Stimulated activated naive B cell treated with anti-CD40 and anti-IgM and Interleukin-4, amounts not matched to agents 10 μg/mL and 1 μg/mL and 100 μg/mL, for 72 hours (primary cell): ENCODE data around the gene PFDN1.

Source experiments
- ATAC-seq, 2 donors: fragments of 150-1000 bp; cut with Tn5 transposase; replicated peaks; 2 replicates each; pipeline ENCODE4 v1.10.0; 2021; ENCODE audit warnings: moderate library complexity in 1 of 2
- DNase-seq: peaks from one replicate; pipeline ENCODE4 v3.0.0; 2021
- H3K27ac Mint-ChIP-seq: one replicate; pipeline ENCODE4 v1.8.0; 2022; ENCODE audit warnings: mild to moderate bottlenecking, mixed read lengths
- H3K27me3 Mint-ChIP-seq, 2 donors: one replicate each; pipeline ENCODE4 v1.8.0; 2022; ENCODE audit warnings: mixed read lengths in 2 of 2
- H3K36me3 Mint-ChIP-seq, 2 donors: one replicate each; pipeline ENCODE4 v1.8.0; 2022; ENCODE audit warnings: mixed read lengths in 2 of 2, mild to moderate bottlenecking in 1 of 2
- H3K4me1 Mint-ChIP-seq, 2 donors: one replicate each; pipeline ENCODE4 v1.8.0; 2022; ENCODE audit warnings: mixed read lengths in 2 of 2, mild to moderate bottlenecking in 1 of 2
- H3K4me3 Mint-ChIP-seq, 2 donors: one replicate each; pipeline ENCODE4 v1.8.0; 2022; ENCODE audit warnings: mild to moderate bottlenecking in 2 of 2, mixed read lengths in 2 of 2, moderate library complexity in 1 of 2
- H3K9me3 Mint-ChIP-seq, 2 donors: one replicate each; pipeline ENCODE4 v1.8.0; 2022; ENCODE audit warnings: mixed read lengths in 2 of 2, mild to moderate bottlenecking in 1 of 2

The PFDN1 gene

GRCh38 chr5:140322751-140323731 is 20.1 kb upstream of the PFDN1 start:
- no peak overlapping the region for H3K27ac Mint-ChIP-seq
- no peaks in the 10 kb centered on the region for H3K9me3 Mint-ChIP-seq
- no peaks in the 10 kb centered on the region for H3K36me3 Mint-ChIP-seq
- H3K4me3 Mint-ChIP-seq: no peak overlapping the region
- no peaks in the 10 kb centered on the region for H3K27me3 Mint-ChIP-seq
- ATAC-seq: peak; percentile 26 to 35
- peaks cover 17 to 26% of the 10 kb centered on the region in 2 donors for H3K4me1 Mint-ChIP-seq
- DNase-seq: no peak

- Mint-ChIP-seq H3K4me3 (no peak overlapping the region), H3K36me3 (no peaks in the 10 kb centered on the region), H3K27ac (peak overlapping the region; percentile 15), H3K9me3 (no peaks in the 10 kb centered on the region), H3K4me1 (peaks cover 17 to 20% of the 10 kb centered on the region in 2 donors), H3K27me3 (no peaks in the 10 kb centered on the region)
- ATAC-seq (peak; percentile 79 to 83), DNase-seq (no peak)
Observed at GRCh38 chr5:140321796-140322195, 18.9 kb upstream of the PFDN1 start.

GRCh38 chr5:140319833-140320232 is 16.9 kb upstream of the PFDN1 start:
- no peaks in the 10 kb centered on the region for H3K27me3 Mint-ChIP-seq
- no peaks in the 10 kb centered on the region for H3K9me3 Mint-ChIP-seq
- H3K27ac Mint-ChIP-seq: no peak overlapping the region
- DNase-seq (no peak), ATAC-seq (no peak)
- no peak overlapping the region for H3K4me3 Mint-ChIP-seq
- H3K36me3 Mint-ChIP-seq: no peaks in the 10 kb centered on the region
- peaks cover 16 to 18% of the 10 kb centered on the region in 2 donors for H3K4me1 Mint-ChIP-seq

GRCh38 chr5:140318792-140319191 is 15.9 kb upstream of the PFDN1 start:
- H3K4me1 Mint-ChIP-seq: peaks cover 11 to 15% of the 10 kb centered on the region in 2 donors
- no peak for ATAC-seq
- H3K4me3 Mint-ChIP-seq: no peak overlapping the region
- no peak for DNase-seq
- no peaks in the 10 kb centered on the region for H3K36me3 Mint-ChIP-seq
- H3K9me3 Mint-ChIP-seq: no peaks in the 10 kb centered on the region
- no peak overlapping the region for H3K27ac Mint-ChIP-seq
- no peaks in the 10 kb centered on the region for H3K27me3 Mint-ChIP-seq

- ATAC-seq (no peak), DNase-seq (no peak)
- Mint-ChIP-seq H3K9me3 (no peaks in the 10 kb centered on the region), H3K36me3 (no peaks in the 10 kb centered on the region), H3K27me3 (no peaks in the 10 kb centered on the region), H3K4me3 (no peak overlapping the region), H3K4me1 (peaks cover 11 to 15% of the 10 kb centered on the region in 2 donors), H3K27ac (no peak overlapping the region)
Observed at GRCh38 chr5:140317859-140318258, 15.0 kb upstream of the PFDN1 start.

- Mint-ChIP-seq H3K4me1 (peaks cover 0 to 3% of the 10 kb centered on the region in 2 donors), H3K9me3 (no peaks in the 10 kb centered on the region), H3K4me3 (no peak overlapping the region), H3K27me3 (peaks cover 0 to 3% of the 10 kb centered on the region in 2 donors), H3K36me3 (no peaks in the 10 kb centered on the region), H3K27ac (no peak overlapping the region)
- DNase-seq: no peak
- no peak for ATAC-seq
Observed at GRCh38 chr5:140312791-140313189, 9.9 kb upstream of the PFDN1 start.

- no peaks in the 10 kb centered on the region for H3K36me3 Mint-ChIP-seq
- H3K9me3 Mint-ChIP-seq: no peaks in the 10 kb centered on the region
- no peak for DNase-seq
- no peak overlapping the region for H3K4me3 Mint-ChIP-seq
- H3K4me1 Mint-ChIP-seq: peaks cover 0 to 3% of the 10 kb centered on the region in 2 donors
- ATAC-seq: peak in 1 of 2 donors; percentile 21
- peaks cover 0 to 3% of the 10 kb centered on the region in 2 donors for H3K27me3 Mint-ChIP-seq
- H3K27ac Mint-ChIP-seq: no peak overlapping the region
Observed at GRCh38 chr5:140312067-140312790, 9.3 kb upstream of the PFDN1 start.

- DNase-seq (no peak), ATAC-seq (no peak)
- Mint-ChIP-seq H3K27ac (no peak overlapping the region), H3K27me3 (peaks cover 0 to 8% of the 10 kb centered on the region in 2 donors), H3K36me3 (no peaks in the 10 kb centered on the region), H3K4me1 (peaks cover 0 to 3% of the 10 kb centered on the region in 2 donors), H3K9me3 (no peaks in the 10 kb centered on the region), H3K4me3 (no peak overlapping the region)
Observed at GRCh38 chr5:140311011-140311467, 8.1 kb upstream of the PFDN1 start.

- H3K4me1 Mint-ChIP-seq: peaks cover 0 to 3% of the 10 kb centered on the region in 2 donors
- no peak overlapping the region for H3K27ac Mint-ChIP-seq
- DNase-seq: no peak
- ATAC-seq: no peak
- no peaks in the 10 kb centered on the region for H3K36me3 Mint-ChIP-seq
- no peaks in the 10 kb centered on the region for H3K9me3 Mint-ChIP-seq
- peaks cover 0 to 8% of the 10 kb centered on the region in 2 donors for H3K27me3 Mint-ChIP-seq
- no peak overlapping the region for H3K4me3 Mint-ChIP-seq
Observed at GRCh38 chr5:140310434-140310833, 7.5 kb upstream of the PFDN1 start.

GRCh38 chr5:140309706-140310249 is 6.9 kb upstream of the PFDN1 start:
- Mint-ChIP-seq H3K4me1 (peaks cover 0 to 3% of the 10 kb centered on the region in 2 donors), H3K4me3 (no peak overlapping the region), H3K27me3 (peaks cover 0 to 8% of the 10 kb centered on the region in 2 donors), H3K9me3 (no peaks in the 10 kb centered on the region), H3K27ac (no peak overlapping the region), H3K36me3 (no peaks in the 10 kb centered on the region)
- DNase-seq (no peak), ATAC-seq (no peak)

- peaks cover 6 to 11% of the 10 kb centered on the region in 2 donors for H3K4me1 Mint-ChIP-seq
- no peak for DNase-seq
- H3K9me3 Mint-ChIP-seq: no peaks in the 10 kb centered on the region
- no peak for ATAC-seq
- peaks cover 0 to 8% of the 10 kb centered on the region in 2 donors for H3K27me3 Mint-ChIP-seq
- peaks cover under 1 to 1% of the 10 kb centered on the region in 2 donors for H3K36me3 Mint-ChIP-seq
- H3K4me3 Mint-ChIP-seq: no peak overlapping the region
- no peak overlapping the region for H3K27ac Mint-ChIP-seq
Observed at GRCh38 chr5:140305471-140305870, 2.6 kb upstream of the PFDN1 start.

- H3K27me3 Mint-ChIP-seq: peaks cover 0 to 5% of the 10 kb centered on the region in 2 donors
- H3K9me3 Mint-ChIP-seq: no peaks in the 10 kb centered on the region
- ATAC-seq (no peak), DNase-seq (no peak)
- H3K4me3 Mint-ChIP-seq: peak overlapping the region in 1 of 2 donors; percentile 46
- H3K4me1 Mint-ChIP-seq: peaks cover 9 to 14% of the 10 kb centered on the region in 2 donors
- H3K27ac Mint-ChIP-seq: no peak overlapping the region
- H3K36me3 Mint-ChIP-seq: peaks cover 8 to 10% of the 10 kb centered on the region in 2 donors
Observed at GRCh38 chr5:140303966-140304365, 1.1 kb upstream of the PFDN1 start.

GRCh38 chr5:140301136-140301535 is 1.8 kb downstream of the PFDN1 start:
- no peak for ATAC-seq
- Mint-ChIP-seq H3K27ac (no peak overlapping the region), H3K27me3 (peaks cover 0 to 1% of the 10 kb centered on the region in 2 donors), H3K4me3 (no peak overlapping the region), H3K4me1 (peaks cover 11 to 26% of the 10 kb centered on the region in 2 donors), H3K9me3 (no peaks in the 10 kb centered on the region), H3K36me3 (peaks cover 18 to 23% of the 10 kb centered on the region in 2 donors)
- DNase-seq: no peak

- no peak for DNase-seq
- H3K9me3 Mint-ChIP-seq: no peaks in the 10 kb centered on the region
- no peak overlapping the region for H3K27ac Mint-ChIP-seq
- H3K27me3 Mint-ChIP-seq: no peaks in the 10 kb centered on the region
- no peak overlapping the region for H3K4me3 Mint-ChIP-seq
- H3K36me3 Mint-ChIP-seq: peaks cover 18 to 27% of the 10 kb centered on the region in 2 donors
- no peak for ATAC-seq
- peaks cover 20 to 40% of the 10 kb centered on the region in 2 donors for H3K4me1 Mint-ChIP-seq
Observed at GRCh38 chr5:140299056-140299455, 3.8 kb downstream of the PFDN1 start.
